ENCODE measurements around the gene PDLIM1.

PDLIM1 gene, protein sequence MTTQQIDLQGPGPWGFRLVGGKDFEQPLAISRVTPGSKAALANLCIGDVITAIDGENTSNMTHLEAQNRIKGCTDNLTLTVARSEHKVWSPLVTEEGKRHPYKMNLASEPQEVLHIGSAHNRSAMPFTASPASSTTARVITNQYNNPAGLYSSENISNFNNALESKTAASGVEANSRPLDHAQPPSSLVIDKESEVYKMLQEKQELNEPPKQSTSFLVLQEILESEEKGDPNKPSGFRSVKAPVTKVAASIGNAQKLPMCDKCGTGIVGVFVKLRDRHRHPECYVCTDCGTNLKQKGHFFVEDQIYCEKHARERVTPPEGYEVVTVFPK

DNA sequence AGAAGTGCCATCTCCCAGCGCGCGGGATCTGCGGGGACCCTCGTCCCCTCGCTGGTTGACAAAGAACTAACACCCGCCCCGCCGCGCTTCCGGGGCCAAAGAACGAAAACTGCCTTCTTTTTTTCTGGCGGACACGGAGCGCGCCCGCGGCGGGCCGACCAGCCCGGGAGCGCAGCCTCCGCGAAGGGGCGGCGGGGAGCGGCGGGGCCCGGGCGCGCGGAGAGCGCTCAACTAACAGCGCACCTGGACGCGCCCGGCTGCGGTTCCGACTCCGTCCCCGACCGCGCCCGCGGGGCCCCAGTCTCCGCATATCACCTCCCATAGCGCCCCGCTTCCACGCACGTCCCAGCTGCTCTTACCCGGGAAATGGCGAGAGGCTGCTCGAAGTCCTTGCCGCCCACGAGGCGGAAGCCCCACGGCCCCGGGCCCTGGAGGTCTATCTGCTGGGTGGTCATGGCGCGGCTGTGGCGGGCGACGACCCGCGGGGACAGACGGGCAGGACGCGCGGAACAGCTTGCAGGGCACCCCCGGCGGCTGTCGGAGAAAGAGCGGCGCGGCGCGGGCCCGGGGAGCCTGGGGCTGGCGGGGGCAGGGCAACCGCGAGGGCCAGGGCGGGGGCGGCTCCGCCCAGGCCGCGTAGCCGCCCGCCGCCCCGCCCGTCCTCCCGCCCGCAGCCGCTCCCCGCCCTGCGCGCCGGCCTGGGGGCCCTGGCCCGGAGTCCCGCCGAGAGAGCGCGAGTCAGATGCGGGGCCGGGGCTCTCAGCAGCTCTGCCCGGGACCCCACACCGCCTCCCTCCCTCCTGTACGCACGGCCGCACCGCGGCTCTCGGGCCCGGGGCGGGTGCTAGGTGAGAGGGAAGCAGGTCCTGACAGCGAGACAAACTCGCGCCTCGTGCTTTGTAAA is at the start of gene PDLIM1:
Gene PDLIM1, minus strand, starts transcription at position 543 of the 904 bp plus-strand sequence. Its CDS starts 88 bp downstream, at position 455.
- peak; percentile 11 for DNase-seq

DNA sequence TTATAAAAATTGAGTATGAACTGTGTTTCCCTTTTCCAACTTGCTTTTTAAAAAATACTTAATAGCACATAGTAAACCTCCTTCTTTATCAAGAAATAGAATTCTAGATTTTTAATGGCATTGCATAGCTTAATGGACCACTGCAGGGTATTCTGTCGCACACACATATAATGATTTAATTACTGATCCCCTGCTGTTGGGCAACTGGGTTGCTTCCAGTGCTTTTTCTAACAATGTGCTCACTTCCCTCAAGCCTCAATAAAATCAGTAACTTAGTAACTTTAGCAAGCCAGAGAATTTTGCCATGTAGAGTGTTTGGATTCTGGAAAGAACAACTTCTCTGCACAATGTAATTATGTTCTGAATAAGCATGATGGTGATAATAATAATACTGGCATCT is 49.1 kb upstream of the PDLIM1 start:
- DNase-seq = no peak

DNA sequence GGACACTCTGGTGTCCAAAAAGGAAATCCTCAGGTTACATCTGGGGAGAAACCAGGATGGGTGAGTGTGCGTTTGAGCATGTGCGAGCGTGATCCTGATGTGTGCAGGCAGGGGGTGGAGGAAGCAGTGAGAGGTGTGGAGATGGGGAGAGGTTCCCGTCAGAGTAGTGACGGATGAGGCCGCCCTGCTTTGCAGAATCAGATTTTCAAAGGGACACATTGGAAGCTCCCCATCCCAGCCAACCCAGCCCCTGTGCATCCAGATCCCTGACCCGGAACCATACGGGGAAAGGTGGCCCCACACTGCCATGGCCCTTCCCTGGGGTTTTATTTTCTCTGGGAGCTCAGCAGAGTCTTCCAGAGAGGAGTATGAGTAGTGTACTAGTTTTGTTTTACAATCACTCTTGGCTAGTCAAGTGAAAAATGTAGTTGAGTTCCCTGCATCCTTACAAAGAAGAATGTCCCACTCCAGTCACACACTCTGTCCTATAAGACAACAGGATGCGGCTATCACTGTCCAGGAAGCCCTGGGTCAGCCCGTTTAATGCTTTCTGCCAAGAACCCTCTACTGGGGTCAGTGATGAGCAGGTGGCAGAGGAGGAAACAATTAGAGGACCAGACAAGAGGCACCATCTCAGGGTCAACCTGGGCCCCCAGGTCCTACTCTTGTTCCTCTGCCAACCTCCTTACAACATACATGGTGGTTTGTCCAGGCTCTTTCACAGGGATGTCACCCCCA is 46.8 kb upstream of the PDLIM1 start:
- DNase-seq = no peak

DNA sequence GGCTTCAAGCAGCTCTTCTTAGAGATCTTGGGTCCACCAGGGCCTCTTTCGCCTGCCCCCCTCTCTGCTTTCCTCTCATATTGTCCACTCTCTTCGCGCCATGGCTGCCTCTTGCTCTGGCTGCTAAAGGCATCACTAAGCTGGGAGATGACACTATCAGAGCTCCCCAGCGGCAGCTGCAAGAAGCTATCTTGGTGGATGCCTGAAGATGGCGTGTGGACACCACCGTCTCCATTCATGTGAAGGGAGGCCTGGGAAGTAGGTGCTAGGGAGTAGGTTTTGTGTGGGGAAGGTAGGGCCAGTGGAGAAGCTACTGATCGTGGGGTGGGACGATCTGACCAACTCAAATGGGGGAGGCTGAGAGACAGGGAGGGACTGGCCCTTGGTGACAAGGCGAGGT is 45.9 kb upstream of the PDLIM1 start:
- DNase-seq = no peak

DNA sequence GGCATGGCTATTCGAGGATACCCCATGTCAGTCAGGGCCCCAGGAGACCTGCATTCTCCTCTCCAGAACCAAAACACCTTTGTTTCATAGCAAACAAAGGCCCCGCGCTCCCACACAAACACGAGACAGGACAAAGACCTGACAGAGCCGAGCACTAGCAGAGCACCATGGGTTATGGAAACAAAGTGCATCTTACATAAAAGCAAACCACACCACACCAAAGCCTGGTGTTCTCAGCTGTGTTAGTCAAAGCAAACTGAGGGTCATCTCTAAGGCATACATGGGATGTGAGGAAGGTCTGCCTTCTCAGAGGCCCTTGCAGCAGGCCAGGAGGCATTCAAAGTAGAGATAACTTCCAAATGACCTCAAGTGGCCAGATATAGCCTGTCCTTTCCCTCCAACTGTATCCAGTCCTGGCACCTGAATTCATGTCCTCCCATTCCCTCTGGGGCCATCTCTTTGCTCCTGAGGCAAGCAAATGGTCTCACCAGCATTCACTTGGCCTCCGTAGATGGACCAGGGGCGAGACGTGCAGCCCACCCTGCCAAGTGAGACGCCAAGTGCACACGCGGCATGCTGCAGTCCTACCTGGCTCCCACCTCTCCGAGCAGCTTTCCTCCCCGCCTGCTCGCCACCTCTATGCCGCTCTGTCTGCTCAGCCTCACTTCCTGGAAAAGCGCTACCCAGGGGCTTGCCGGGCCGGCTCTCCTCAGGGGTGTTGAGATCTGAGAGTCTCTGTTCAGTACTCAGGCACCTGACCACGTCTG is 45.3 kb upstream of the PDLIM1 start:
- DNase-seq = no peak

DNA sequence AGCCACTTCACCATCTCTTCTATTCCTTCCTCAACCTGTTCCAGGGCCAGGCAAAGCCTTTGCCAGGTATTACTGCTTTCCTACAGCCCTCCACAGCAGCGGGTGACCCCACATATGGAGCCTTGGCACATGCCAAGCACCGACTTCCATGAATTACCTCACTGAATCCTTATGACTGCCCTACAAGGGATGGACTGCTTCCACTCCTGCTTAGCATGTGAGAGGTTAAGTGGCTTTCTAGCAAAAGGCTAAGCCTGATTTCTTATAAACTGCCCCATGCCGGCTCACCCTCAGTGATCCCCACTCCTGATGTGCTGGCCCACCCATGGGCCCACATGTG is 44.0 kb upstream of the PDLIM1 start:
- DNase-seq = no peak

DNA sequence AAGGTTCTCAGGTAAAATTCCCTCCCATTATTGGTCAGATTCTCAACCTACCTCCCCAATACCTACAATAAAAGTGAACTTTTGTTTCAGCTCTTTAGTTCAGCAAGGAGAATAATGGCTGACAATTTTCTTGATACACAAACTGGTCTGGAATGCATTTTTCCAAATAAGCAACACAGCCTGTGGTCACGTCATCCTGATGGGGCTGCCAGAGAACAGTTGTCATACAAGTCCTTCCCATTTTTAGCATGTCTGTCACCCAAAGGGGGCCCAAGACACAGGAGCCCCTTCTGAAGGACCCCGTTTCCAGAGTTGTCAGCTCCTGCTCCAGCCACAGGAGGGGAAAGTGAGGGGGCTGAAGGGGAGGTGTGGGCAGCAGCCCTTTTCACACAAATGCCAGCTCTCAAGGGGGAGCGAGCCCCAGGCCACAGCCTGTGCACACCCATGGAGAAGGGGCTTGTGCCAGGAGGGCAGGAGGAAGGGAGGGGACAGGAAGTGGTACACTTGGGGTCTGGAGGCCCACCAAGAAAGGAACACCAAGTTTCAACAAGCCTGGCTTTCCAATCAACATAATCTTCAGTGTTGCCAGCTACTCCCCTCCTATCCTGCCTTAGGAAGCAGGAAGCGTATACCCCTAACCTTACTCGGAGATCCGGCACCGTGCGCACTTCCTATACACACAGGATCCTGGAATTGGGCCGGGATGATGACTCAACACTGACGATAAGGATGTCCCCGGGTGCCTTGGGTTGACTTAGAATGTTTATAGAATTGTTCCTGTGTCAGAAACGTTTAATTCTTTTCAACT is 43.4 kb upstream of the PDLIM1 start:
- no peak for DNase-seq

DNA sequence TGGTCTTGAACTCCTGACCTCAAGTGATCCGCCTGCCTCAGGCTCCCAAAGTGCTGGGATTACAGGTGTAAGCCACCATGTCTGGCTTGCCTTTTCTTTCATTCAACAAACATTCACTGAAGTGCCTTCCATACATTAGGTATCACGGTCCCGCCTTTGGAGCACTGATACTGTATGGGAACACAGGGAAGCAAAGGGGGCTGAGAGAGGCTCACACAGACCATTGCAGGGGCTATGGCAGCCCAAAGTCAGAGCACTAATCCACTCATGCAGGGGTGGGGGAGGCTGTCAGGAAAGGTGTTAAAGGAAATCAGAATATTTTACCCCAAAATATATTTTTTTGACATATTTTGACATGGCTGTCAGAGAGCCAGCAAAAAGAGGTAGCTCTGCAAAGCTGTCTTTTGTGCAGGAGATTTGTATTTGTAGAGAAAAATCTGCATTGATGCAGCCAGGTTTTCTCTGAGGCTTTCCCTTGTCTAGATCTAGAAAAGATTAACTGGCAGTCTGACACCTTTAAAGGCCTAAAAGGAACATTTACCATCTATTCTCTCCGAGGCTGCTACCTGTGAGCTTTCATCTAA is 42.0 kb upstream of the PDLIM1 start:
- DNase-seq = no peak

GRCh38 chr10:95331596-95332130 is 40.9 kb upstream of the PDLIM1 start:
- no peak for DNase-seq

GRCh38 chr10:95330966-95331453 is 40.2 kb upstream of the PDLIM1 start:
- no peak for DNase-seq

DNA sequence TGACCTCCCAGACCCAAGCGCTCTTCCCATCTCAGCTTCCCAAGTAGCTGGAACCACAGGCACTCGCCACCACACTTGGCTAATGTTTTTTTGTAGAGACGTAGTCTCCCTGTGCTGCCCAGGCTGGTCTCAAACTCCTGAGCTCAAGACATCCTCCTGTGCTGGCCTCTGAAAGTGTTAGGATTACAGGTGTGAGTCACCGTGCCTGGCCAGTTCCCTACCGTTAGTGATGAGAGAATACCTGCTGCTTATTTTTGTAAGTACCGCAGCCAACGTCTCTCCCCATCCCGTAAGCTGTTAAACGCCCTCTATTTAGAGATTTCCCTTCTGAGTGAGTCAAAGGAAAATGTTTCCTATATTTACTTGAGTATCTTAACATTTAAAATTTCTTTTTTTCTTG is 38.5 kb upstream of the PDLIM1 start:
- DNase-seq = no peak

DNA sequence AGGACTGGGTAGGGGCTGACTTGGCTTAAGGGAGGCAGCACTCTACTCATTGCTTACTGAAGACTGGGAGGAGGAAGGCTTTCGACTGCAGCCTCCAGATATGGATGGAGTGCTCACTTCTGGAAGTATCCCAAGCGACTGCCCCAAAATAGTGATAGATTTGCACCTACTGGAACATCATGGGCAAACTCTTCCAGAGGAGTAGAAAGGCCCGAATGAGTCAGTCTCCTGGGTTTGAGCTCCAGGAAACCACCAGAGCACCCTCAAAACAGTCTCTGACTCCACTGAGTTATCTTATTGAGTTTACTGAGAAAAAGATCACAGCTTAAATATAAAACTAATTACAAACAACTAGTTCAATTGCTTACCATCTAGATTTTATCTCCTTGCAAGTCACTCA is 37.2 kb upstream of the PDLIM1 start:
- no peak for DNase-seq

GRCh38 chr10:95327367-95327766 is 36.6 kb upstream of the PDLIM1 start:
- DNase-seq = no peak

DNA sequence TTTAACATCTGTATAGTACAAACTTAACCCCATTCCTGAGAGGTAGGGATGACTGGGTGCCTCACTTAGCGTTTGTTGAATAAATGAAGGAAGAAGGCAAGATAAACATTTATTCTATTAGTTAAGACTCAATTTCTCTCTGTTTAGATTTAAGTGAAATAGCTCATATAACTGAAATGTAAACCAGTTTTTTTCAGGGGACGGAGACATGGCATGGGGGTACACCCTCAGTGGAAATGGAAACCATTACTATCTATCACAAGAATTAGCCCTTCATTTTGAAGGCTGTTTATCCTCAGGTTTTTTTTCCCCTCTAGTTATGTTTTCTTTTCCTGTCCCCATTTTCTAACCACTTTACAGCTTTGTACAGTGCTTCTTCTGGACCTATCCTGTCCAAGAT is 35.6 kb upstream of the PDLIM1 start:
- no peak for DNase-seq

DNA sequence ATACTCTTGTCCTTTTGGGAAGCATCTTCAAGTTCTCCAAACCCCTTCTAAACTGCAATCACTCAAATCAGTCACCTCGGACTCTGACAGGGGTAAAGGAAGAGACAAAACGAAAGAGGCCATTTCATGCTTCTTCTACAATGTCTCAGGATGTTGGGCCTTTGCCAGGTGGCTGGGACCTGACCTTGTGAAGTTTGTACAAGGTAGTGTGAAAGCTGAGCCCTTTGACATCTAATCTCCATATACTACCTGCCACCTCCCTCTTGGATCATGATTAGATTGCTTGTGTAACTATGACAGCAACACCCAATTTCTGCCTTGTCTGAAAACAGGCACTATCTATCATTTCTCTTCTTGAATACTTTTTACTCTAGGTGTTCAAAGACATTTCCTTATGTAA is 35.1 kb upstream of the PDLIM1 start:
- DNase-seq = no peak

- no peak for DNase-seq
Measured at GRCh38 chr10:95324436-95325268, 33.8 kb upstream of the PDLIM1 start.

- DNase-seq = no peak
Measured at GRCh38 chr10:95321554-95322301, 30.9 kb upstream of the PDLIM1 start.

DNA sequence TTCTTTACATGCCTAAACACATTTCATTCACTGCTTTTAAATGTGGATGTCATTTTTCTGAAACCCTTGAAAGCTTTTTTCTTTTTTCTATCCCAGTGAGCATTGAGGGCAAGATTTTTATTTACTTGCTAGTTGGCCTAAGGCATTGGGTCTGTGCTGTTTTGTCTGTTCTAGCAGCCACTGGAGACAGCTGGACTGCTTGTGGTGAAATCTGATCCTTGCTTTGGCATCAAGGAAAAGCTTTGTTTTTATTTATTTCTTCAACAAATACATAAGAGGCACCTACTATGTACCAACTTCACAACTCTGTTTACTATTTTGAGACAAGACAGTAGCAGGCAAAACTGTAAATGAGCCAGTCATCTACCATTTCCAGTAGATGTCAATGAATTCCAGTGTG is 28.4 kb upstream of the PDLIM1 start:
- DNase-seq = no peak

GRCh38 chr10:95315509-95315908 is 24.7 kb upstream of the PDLIM1 start:
- DNase-seq = no peak
